Rectal smooth muscle tissue (tissue), 1 donor: ENCODE measurements around the gene MICAL2.
A peak's percentile ranks its signal among the peaks of the same experiment; 100 is the strongest.
"Not testable (repeated sequence)": the region's sequence is repeated elsewhere in the genome, so short reads cannot be mapped to it uniquely, and the experiment has no call there.

Experiments used
- H3K27ac ChIP-seq: one replicate; pipeline ENCODE4 v1.7.0; 2013; ENCODE audit warnings: low read depth, low read length, inconsistent platforms
- H3K27me3 ChIP-seq: one replicate; pipeline ENCODE4 v1.7.0; 2013; ENCODE audit warnings: low read length; ENCODE audit not compliant: control insufficient read depth, insufficient read depth
- H3K36me3 ChIP-seq: one replicate; pipeline ENCODE4 v1.7.0; 2013; ENCODE audit warnings: low read length; ENCODE audit not compliant: control insufficient read depth, insufficient read depth
- H3K4me1 ChIP-seq: one replicate; pipeline ENCODE4 v1.7.0; 2013; ENCODE audit warnings: low read length; ENCODE audit not compliant: control insufficient read depth, insufficient read depth
- H3K4me3 ChIP-seq: one replicate; pipeline ENCODE4 v1.7.0; 2013; ENCODE audit warnings: low read length
- H3K9ac ChIP-seq: one replicate; pipeline ENCODE4 v1.7.0; 2013; ENCODE audit warnings: low read length

Gene MICAL2

DNA sequence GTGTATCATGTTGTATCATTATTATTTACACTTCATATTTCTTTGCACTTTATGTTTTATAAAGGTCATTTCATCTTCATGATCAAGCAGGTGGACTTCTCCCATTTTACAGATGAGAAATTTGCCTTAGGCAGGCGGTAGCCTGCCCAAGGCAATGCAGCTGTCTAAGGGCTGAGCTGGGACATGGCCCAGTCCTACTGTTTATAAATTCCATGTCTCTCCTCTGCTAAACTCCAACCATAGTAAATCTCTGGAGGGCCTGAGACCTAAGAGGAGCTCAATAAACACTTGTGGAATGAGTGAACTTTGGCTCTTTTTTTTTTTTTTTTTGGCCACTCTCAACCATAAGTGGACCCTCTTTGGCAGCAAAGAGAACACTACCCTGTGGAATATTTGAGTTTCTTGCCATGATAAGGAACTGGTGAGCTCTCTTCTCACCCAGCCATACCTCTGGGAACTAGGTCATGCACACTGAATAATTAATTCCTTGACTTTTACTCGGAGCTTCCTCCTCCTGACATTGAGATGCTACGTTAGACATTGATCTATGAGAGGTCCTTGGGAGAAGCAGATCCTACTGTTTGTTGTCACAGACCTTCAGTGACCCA, 29.9 kb downstream of the MICAL2 start:
- Histone ChIP-seq H3K4me1 (peaks cover 74% of the 10 kb centered on the region), H3K9ac (no peak overlapping the region), H3K27ac (peak overlapping the region; percentile 95), H3K27me3 (no peaks in the 10 kb centered on the region), H3K4me3 (no peak overlapping the region), H3K36me3 (peaks cover 1% of the 10 kb centered on the region)

DNA sequence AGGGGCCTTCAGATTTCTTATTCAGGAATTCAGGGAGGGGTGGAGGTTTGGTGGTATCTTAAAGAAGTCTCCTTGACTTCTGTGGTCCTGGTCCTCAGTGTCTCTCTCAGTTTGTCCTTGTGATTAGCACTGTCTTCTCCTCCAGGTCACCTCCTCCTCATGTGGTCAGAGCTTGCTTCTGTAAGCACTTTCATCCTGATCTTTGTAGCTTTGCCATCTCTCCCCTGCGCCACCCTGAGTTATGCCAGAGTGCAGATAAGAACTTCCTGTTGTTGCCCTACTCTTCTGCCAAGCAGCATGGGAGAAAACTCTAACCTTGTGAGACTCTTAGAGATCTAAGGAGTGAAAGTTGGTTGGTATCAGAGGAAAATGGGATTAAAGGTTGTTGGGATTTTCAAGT, 30.9 kb downstream of the MICAL2 start:
- peaks cover 68% of the 10 kb centered on the region for H3K4me1 ChIP-seq
- peaks cover 5% of the 10 kb centered on the region for H3K36me3 ChIP-seq

DNA sequence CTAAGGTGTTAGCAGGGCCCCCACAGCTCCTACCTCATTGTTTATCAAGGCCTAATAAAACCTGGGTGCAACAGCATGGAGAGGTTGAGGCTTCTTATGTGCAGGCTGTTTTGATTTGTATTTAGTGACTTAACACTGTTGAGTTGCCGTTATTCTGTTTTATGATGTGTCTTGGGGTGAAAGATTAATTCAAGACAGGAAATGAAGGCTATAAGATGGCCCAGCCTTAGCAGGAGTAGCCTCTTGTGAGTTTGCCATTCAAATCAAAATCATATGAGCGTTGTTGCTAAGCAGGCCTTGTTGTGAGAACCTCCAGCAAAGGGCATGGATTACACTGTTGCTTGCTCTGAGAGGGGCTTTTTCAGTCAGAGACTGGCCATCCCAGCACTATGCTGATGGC, 31.8 kb downstream of the MICAL2 start:
- Histone ChIP-seq H3K9ac (no peak overlapping the region), H3K27ac (no peak overlapping the region), H3K4me1 (peaks cover 60% of the 10 kb centered on the region)

More for the DNA sequence above, 30.9 kb downstream of the MICAL2 start:
- H3K9ac ChIP-seq = no peak overlapping the region
- H3K27ac ChIP-seq = no peak overlapping the region
- H3K4me3 ChIP-seq = no peak overlapping the region
- H3K27me3 ChIP-seq = no peaks in the 10 kb centered on the region

DNA sequence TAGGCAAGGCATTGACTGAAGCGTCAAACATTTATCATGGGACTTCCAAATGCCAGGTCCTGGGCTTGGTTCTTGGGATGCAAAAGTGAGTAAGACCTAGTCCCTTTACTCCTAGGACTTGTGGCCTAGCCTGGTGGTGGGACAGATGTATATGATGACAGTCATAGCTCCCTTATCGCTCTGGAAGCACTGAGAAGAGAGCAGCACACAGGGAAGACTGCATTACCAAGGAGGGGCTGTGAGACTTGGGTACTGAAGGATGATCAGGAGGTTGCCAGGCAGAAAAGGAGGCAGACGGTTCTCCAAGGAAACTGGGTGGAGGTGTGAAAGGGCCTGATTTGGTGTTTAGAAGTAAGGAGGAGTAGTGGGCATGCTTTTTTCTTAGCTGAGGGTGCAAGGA, 32.5 kb downstream of the MICAL2 start:
- no peak overlapping the region for H3K9ac ChIP-seq
- no peaks in the 10 kb centered on the region for H3K27me3 ChIP-seq
- H3K4me1 ChIP-seq = peaks cover 52% of the 10 kb centered on the region
- H3K27ac ChIP-seq = no peak overlapping the region
- H3K4me3 ChIP-seq = no peak overlapping the region
- peaks cover 5% of the 10 kb centered on the region for H3K36me3 ChIP-seq

More for the DNA sequence above, 31.8 kb downstream of the MICAL2 start:
- H3K36me3 ChIP-seq = peaks cover 5% of the 10 kb centered on the region
- H3K27me3 ChIP-seq = no peaks in the 10 kb centered on the region
- no peak overlapping the region for H3K4me3 ChIP-seq

DNA sequence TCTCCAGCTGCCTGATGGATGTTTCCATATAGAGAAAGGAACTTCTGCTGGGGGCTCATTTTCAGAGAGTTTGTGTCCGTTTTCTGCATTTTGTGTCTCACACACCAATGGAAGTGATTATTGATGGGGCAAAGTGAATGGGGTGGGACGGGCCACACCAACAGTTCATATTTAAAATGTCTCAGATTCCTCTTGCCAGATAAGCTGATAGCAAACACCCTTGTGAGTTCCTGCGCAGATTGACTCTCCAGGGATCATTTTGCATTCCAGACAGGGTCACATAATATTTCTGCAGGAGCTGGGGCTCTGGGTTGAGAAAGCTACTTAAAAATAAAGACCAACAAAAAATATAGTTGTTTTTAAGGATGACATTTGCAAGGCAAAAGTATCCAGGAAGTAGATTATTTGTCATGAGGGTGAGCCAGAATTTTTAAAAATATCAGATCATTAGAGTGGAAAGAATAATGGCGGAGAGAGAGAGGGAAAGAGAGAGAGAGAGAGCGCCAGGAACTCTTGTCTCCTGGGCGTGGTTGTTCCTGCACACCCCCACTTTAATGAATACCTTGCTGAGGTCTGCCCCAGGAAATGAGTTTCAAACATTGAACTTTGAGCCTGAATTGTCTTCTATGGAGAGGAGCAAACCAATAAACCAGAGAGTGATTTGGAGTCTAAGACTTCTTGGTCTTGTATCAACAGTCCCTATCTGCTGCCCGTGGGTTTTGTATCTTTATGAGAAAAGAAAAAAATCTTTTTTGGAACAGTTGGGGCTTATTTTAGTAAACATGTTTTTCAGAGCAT, 33.3 kb downstream of the MICAL2 start:
- Histone ChIP-seq H3K36me3 (peaks cover 5% of the 10 kb centered on the region), H3K4me3 (no peak overlapping the region), H3K4me1 (peaks cover 45% of the 10 kb centered on the region), H3K9ac (no peak overlapping the region), H3K27me3 (no peaks in the 10 kb centered on the region), H3K27ac (no peak overlapping the region)

DNA sequence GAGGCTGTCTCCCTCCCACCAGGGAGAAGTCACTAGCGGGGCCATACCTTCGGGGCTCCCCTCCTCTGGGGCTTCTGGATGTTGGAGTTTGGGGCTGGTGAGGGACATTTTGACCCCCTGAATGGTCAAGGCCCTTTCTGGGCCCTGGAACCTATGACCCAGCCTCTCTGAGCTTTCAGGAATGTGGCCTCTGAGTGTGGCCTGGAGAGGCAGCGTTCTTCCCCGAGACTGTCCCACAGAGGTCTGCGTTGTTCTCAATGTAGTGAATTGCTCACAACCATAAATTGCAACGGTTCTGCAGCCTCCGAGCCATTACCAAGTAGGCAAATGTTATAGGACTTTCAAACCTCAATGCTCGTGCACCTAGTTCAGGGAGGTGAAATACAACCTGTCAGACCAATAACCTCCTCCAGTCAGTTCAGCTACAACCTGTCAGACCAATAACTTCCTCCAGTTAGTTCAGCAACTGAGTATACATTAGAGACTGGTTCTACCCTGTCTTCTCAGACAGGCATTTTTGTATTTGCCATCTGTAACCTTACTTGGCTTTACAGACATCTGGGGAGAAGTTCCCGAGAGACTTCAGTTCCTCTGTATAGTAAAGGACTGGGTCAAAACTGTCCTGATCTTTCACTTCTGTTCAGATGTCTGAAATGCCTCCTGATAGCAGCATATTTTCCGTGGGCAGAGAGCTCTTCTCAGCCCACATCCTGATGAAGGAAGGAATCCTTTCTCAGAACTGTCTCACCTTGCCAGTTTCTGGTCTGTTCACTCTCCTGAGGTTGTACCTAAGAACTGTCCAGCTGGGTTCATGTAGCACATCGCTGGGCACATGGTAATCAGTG, 34.2 kb downstream of the MICAL2 start:
- no peak overlapping the region for H3K27ac ChIP-seq
- H3K9ac ChIP-seq = no peak overlapping the region
- H3K4me1 ChIP-seq = peaks cover 36% of the 10 kb centered on the region
- H3K27me3 ChIP-seq = no peaks in the 10 kb centered on the region
- peaks cover 5% of the 10 kb centered on the region for H3K36me3 ChIP-seq
- H3K4me3 ChIP-seq = no peak overlapping the region

DNA sequence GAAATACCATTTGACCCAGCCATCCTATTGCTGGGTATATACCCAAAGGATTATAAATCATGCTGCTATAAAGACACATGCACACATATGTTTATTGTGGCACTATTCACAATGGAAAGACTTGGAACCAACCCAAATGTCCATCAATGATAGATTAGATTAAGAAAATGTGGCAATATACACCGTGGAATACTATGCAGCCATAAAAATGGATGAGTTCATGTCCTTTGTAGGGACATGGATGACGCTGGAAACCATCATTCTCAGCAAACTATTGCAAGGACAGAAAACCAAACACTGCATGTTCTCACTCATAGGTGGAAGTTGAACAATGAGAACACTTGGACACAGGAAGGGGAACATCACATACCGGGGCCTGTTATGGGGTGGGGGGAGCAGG, 36.3 kb downstream of the MICAL2 start:
- not testable (repeated sequence) for H3K4me3 ChIP-seq, H3K27ac ChIP-seq, H3K36me3 ChIP-seq, H3K27me3 ChIP-seq, H3K9ac ChIP-seq
- peaks cover 23% of the 10 kb centered on the region for H3K4me1 ChIP-seq

DNA sequence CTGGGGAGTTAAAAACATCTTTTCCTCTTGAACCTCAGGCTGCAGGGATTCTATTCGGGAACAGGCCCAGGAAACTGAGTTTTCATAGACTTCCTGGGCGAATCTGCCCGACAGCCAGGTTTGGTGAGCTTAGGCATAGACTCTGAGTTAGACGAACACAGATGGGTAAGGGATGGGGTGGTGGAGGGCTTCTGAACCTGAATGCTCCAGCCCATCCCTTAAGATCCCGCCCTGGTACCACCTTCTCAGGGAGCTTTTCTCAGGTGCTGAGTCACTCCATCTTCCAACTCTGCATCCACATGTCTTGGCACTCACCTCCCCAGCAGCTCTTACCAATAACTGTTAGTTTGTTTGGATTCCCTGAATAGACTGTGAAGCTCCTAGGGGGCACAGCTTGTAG, 37.4 kb downstream of the MICAL2 start:
- peaks cover 5% of the 10 kb centered on the region for H3K36me3 ChIP-seq
- no peak overlapping the region for H3K27ac ChIP-seq
- no peak overlapping the region for H3K9ac ChIP-seq
- no peak overlapping the region for H3K4me3 ChIP-seq
- H3K27me3 ChIP-seq = no peaks in the 10 kb centered on the region
- H3K4me1 ChIP-seq = peaks cover 15% of the 10 kb centered on the region

DNA sequence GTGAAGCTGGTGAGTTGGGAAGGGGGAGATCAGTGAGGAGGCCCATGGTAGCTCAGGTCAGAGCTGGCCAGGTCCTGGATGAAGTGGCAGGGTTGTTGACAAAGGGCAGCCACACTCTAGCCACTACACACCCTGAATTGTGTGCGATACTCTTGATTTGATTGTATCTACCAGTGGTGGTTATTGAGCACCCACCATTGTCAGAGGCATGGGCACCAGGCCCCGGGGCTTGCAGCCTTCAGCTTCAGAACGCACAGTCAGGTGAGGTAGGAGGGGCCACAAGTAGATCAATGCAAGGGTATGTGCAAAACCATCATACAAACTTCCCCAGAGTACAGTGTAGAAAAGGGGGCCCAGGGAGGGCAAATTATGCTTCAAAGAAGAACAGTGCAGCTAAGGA, 38.1 kb downstream of the MICAL2 start:
- H3K27ac ChIP-seq = no peak overlapping the region
- H3K4me1 ChIP-seq = peaks cover 8% of the 10 kb centered on the region
- H3K27me3 ChIP-seq = no peaks in the 10 kb centered on the region
- no peak overlapping the region for H3K9ac ChIP-seq
- H3K4me3 ChIP-seq = no peak overlapping the region
- peaks cover 5% of the 10 kb centered on the region for H3K36me3 ChIP-seq

DNA sequence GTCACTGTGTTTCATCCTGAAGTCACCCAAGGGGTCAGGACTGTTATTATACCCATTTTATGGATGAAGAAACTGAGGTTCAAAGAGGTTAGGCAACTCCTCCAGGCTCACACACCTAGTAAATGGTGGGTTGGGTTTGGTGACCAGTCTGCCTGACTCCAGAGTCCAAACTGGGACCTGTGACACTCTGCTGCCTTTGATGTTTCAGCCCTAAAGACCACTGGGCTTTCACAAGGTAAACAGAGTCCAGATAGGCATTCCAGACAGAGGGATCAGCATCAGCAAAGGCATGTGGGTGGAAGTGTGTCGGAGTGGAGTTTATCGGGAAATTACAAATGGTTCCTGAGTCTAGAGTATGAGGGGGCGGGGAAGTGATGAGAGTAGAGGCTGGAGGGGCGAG, 38.5 kb downstream of the MICAL2 start:
- Histone ChIP-seq H3K27me3 (no peaks in the 10 kb centered on the region), H3K4me3 (no peak overlapping the region), H3K4me1 (peaks cover 8% of the 10 kb centered on the region), H3K9ac (no peak overlapping the region), H3K36me3 (peaks cover 5% of the 10 kb centered on the region), H3K27ac (no peak overlapping the region)

DNA sequence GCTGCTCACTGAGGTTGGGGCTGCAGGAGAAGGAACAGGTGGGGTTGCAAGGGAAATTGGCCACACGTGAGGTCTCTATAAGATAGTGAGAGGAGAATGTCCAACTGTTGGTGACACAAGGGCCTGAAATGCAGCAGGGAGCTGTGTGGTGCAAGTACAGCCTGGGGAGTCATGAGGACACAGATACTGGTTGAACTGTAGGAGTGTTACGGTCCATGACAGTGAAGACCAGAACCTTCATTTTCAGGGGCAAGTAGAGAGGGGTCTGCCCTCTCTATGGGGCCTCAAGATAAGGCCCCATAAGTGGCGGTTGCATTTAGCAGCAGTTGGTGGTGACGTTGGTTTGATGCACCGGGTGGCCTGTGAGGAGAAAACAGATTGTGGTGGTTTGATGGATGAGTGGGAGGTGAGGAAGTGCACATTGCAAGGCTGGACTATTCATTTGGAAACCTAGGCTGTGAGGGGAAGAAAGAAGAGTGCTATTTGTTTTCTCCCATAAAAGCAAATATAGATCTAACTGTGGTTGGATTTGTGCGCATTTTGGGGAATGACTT, 39.4 kb downstream of the MICAL2 start:
- Histone ChIP-seq H3K27ac (no peak overlapping the region), H3K9ac (no peak overlapping the region), H3K27me3 (no peaks in the 10 kb centered on the region), H3K4me1 (peaks cover 1% of the 10 kb centered on the region), H3K36me3 (peaks cover 5% of the 10 kb centered on the region), H3K4me3 (no peak overlapping the region)

DNA sequence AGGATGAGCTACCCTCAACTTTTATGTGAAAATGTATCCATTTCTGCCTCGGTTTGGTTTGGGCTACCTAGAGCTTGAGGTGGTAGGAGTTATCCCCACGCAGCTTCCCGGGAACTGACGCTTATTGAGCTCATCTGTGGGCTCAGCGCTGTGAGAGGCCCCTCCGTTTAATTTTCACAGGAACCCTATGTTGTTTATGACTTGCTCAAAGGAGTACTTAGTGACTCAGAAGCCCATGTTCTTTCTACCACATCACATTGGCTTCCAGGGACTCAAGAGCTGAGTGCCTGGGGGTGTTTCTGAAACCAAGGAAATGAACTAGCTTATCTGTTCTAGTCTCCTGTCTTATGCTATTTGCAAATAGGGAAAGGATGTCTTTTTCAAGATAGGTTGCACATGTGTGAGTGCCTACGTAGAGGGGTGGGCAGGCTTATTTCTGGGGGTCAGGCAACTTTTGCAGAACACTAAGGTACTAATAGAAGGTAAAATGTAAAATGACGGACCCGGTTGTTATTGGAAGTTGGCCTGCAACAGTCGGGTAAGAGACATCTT, 40.5 kb downstream of the MICAL2 start:
- H3K4me3 ChIP-seq = no peak overlapping the region
- H3K9ac ChIP-seq = no peak overlapping the region
- no peaks in the 10 kb centered on the region for H3K27me3 ChIP-seq
- no peaks in the 10 kb centered on the region for H3K36me3 ChIP-seq
- no peak overlapping the region for H3K27ac ChIP-seq
- peaks cover under 1% of the 10 kb centered on the region for H3K4me1 ChIP-seq
